ENCODE measurements around the gene LHX4. TPM values are rescaled to one million over a fixed set of nuclear protein-coding genes. Genes with fewer than 3 reads are reported as not detected.

LHX4 gene
- total and polyA plus RNA-seq, 4 donors = 0.02 to 0.03 (median 0.02) TPM; not detected in 1

DNA sequence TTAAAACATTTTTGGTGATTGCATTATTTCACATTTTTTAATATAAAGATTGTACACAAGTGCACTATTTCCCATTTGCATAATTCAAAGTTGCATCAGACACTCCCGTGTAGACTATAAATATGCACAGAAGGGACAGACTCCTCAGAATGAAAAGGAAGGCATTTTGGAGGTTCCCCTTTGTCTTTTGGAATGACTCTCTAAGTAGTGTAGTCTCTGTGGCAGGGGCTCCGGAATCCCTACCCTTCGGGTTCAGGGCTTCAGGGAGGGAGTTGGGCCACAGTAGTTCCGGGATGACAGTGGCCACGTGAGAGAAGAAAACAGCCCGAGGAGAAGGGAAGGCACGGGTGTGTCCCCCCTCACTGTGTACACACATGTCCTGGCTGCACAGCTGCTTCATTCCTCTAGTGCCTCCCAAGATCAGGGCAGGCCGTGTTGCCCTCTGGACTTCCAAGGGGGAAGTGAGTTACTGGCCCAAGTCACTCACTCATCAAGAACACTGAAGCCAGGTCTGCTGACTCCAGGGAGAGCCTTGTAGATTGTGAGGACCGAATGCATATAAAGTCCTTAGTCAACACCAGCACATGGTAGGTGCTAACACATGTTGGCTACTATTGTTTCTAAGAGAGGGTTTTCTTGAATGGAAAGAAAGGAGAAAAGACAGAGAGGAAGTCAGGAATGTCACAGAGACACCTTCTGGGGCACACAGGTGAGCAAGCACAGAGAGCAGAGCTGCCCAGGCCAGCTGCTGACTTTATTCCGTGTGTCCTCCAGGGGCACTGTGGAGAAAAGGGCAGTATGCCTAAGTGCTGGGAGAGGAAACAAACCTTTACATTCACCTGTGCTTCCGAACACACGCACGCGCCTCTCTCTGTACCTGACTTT is 39.8 kb downstream of the LHX4 start:
- peaks cover 0 to 3% (median 0%) of the 10 kb centered on the region in 5 donors for H3K4me1 ChIP-seq (ENCODE audit: control insufficient read depth in 5 of 5, insufficient read depth in 5 of 5, low read length in 5 of 5)
- H3K9me3 ChIP-seq (ENCODE audit: control insufficient read depth in 4 of 4, insufficient read depth in 3 of 4, low read length in 3 of 4) = no peaks in the 10 kb centered on the region
- H3K27ac ChIP-seq (ENCODE audit: low read depth in 1 of 2, low read length in 1 of 2) = no peak overlapping the region
- H3K36me3 ChIP-seq (ENCODE audit: control insufficient read depth in 4 of 4, insufficient read depth in 4 of 4, low read length in 4 of 4) = peaks cover 0 to 12% (median 0%) of the 10 kb centered on the region in 4 donors
- H3K9ac ChIP-seq (ENCODE audit: insufficient read depth in 1 of 2, low read length in 2 of 2) = no peak overlapping the region
- TF ChIP-seq, protein P1, sequence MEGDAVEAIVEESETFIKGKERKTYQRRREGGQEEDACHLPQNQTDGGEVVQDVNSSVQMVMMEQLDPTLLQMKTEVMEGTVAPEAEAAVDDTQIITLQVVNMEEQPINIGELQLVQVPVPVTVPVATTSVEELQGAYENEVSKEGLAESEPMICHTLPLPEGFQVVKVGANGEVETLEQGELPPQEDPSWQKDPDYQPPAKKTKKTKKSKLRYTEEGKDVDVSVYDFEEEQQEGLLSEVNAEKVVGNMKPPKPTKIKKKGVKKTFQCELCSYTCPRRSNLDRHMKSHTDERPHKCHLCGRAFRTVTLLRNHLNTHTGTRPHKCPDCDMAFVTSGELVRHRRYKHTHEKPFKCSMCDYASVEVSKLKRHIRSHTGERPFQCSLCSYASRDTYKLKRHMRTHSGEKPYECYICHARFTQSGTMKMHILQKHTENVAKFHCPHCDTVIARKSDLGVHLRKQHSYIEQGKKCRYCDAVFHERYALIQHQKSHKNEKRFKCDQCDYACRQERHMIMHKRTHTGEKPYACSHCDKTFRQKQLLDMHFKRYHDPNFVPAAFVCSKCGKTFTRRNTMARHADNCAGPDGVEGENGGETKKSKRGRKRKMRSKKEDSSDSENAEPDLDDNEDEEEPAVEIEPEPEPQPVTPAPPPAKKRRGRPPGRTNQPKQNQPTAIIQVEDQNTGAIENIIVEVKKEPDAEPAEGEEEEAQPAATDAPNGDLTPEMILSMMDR (IDR thresholded peaks at IDR 0.05; ENCODE audit: control extremely low read depth, extremely low read depth) = no peak
- WGBS, 2 donors = 66 to 76% methylated on average over 14 of the region's 14 CpGs
- H3K4me3 ChIP-seq = no peak overlapping the region
- no peak for ATAC-seq (ENCODE audit: insufficient read depth, low FRiP score)
- H3K27me3 ChIP-seq (ENCODE audit: control insufficient read depth in 3 of 3, insufficient read depth in 3 of 3, low read length in 2 of 3) = no peaks in the 10 kb centered on the region
- DNase-seq = no peak

DNA sequence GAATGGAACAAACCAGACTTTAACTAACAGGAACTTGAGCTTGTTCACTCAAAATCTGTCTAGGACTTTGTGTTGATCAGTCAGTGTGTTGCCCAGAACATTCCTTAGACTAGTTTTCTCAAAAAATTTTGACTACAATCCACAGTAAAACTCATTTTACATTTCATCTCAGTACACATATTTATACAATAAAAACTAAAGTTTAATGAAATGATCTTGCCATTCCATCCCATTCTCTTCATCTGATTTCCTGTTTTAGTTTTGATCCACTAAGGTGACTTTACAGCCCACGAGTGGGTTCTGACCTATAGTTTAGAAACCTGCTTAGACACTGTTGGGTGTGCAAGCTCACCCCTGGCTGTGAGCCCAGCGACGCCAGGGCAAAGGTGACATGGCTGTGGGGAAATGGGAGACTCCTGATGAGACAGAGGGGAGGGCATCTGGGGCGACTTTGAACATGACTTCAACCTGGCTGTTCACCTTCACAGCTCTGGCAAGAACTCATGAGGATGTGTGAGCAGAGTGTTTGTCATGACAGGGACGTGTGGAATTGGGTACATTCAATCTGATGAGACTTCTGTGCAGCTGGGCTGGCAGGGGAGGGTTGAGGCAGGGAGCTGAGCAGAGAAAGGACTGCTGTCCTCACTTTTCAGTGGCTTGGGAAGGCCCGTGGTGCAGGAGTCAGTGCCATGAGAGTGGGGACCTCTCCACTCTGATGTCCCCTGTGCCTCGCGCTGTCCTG is 40.6 kb downstream of the LHX4 start:
- H3K27me3 ChIP-seq (ENCODE audit: control insufficient read depth in 3 of 3, insufficient read depth in 3 of 3, low read length in 2 of 3) = no peaks in the 10 kb centered on the region
- WGBS, 2 donors = 83 to 89% methylated on average over 8 of the region's 8 CpGs
- TF ChIP-seq, protein P1 (IDR thresholded peaks at IDR 0.05; ENCODE audit: control extremely low read depth, extremely low read depth) = no peak
- no peak overlapping the region for H3K9ac ChIP-seq (ENCODE audit: insufficient read depth in 1 of 2, low read length in 2 of 2)
- no peak for DNase-seq
- no peak overlapping the region for H3K4me3 ChIP-seq
- H3K4me1 ChIP-seq (ENCODE audit: control insufficient read depth in 5 of 5, insufficient read depth in 5 of 5, low read length in 5 of 5) = peaks cover 0 to 3% (median 0%) of the 10 kb centered on the region in 5 donors
- ATAC-seq (ENCODE audit: insufficient read depth, low FRiP score) = no peak
- H3K27ac ChIP-seq (ENCODE audit: low read depth in 1 of 2, low read length in 1 of 2) = no peak overlapping the region
- no peaks in the 10 kb centered on the region for H3K9me3 ChIP-seq (ENCODE audit: control insufficient read depth in 4 of 4, insufficient read depth in 3 of 4, low read length in 3 of 4)
- peaks cover 0 to 16% (median 0%) of the 10 kb centered on the region in 4 donors for H3K36me3 ChIP-seq (ENCODE audit: control insufficient read depth in 4 of 4, insufficient read depth in 4 of 4, low read length in 4 of 4)

DNA sequence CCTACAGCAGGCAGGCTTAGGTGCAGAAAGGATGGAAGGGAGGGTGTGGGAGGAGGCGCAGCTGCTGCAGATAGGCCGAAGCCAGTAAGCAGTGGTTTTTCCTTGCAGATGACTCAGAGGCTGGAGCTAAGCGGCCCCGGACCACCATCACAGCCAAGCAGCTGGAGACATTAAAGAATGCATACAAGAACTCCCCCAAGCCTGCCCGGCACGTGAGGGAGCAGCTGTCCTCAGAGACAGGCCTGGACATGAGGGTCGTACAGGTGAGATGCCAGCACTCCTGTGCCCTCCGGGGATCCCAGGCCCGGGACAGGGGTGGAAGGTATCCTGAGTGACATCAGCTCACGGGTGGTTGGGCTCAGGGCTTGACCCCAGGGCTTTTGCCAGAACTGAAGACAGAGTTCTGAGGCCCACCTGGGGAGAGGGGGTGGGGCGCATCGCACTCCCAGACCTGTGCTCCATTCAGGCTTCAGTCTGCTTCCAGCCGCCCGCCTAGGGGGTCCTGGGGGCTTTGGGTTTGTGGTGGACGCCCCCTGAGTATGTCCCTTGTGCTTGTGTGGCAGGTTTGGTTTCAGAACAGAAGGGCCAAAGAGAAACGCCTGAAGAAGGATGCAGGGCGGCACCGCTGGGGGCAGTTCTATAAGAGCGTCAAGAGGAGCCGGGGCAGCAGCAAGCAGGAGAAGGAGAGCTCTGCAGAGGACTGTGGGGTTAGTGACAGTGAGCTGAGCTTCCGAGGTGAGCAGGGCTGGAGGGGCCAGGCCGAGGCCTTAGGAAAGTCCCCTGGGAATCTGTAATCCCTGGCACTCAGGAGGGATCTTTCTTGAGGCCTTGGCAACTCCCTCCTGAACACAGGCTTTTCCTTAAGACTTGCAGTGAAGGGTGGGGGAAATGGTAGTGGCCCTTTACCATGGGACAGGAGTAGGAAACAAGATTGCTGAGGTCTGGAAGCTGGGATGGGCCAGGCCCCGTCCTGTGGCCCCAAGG is 41.5 kb downstream of the LHX4 start:
- Histone ChIP-seq H3K4me3 (no peak overlapping the region), H3K4me1 (ENCODE audit: control insufficient read depth in 5 of 5, insufficient read depth in 5 of 5, low read length in 5 of 5) (peaks cover 0 to 4% (median 0%) of the 10 kb centered on the region in 5 donors), H3K27ac (ENCODE audit: low read depth in 1 of 2, low read length in 1 of 2) (no peak overlapping the region), H3K27me3 (ENCODE audit: control insufficient read depth in 3 of 3, insufficient read depth in 3 of 3, low read length in 2 of 3) (no peaks in the 10 kb centered on the region), H3K9me3 (ENCODE audit: control insufficient read depth in 4 of 4, insufficient read depth in 3 of 4, low read length in 3 of 4) (no peaks in the 10 kb centered on the region), H3K36me3 (ENCODE audit: control insufficient read depth in 4 of 4, insufficient read depth in 4 of 4, low read length in 4 of 4) (peaks cover 0 to 16% (median 1%) of the 10 kb centered on the region in 4 donors), H3K9ac (ENCODE audit: insufficient read depth in 1 of 2, low read length in 2 of 2) (no peak overlapping the region)
- TF ChIP-seq, protein P1 (IDR thresholded peaks at IDR 0.05; ENCODE audit: control extremely low read depth, extremely low read depth) = no peak
- ATAC-seq (ENCODE audit: insufficient read depth, low FRiP score) (no peak), DNase-seq (no peak)
- 89% methylated on average over 23 of the region's 23 CpGs for WGBS, 2 donors
